ENCODE data around the gene FAM3A.

- TF ChIP-seq, protein P1, sequence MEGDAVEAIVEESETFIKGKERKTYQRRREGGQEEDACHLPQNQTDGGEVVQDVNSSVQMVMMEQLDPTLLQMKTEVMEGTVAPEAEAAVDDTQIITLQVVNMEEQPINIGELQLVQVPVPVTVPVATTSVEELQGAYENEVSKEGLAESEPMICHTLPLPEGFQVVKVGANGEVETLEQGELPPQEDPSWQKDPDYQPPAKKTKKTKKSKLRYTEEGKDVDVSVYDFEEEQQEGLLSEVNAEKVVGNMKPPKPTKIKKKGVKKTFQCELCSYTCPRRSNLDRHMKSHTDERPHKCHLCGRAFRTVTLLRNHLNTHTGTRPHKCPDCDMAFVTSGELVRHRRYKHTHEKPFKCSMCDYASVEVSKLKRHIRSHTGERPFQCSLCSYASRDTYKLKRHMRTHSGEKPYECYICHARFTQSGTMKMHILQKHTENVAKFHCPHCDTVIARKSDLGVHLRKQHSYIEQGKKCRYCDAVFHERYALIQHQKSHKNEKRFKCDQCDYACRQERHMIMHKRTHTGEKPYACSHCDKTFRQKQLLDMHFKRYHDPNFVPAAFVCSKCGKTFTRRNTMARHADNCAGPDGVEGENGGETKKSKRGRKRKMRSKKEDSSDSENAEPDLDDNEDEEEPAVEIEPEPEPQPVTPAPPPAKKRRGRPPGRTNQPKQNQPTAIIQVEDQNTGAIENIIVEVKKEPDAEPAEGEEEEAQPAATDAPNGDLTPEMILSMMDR (IDR thresholded peaks at IDR 0.05): no peak
- no peak for TF ChIP-seq POLR2A (IDR thresholded peaks at IDR 0.05)
Observed at GRCh38 chrX:154472685-154473632, 43.1 kb downstream of the FAM3A start.

Measured in testis (tissue), 2 donors.